CD4-positive, alpha-beta T cell treated with Interferon gamma for 1 hour (primary cell): ENCODE results near the gene COX6A2.
"Not testable (repeated sequence)": the region's sequence is repeated elsewhere in the genome, so short reads cannot be mapped to it uniquely, and the experiment has no call there.

Experiments
- DNase-seq: peaks from one replicate; pipeline ENCODE4 v3.0.0-alpha.2; 2020

Gene COX6A2

DNA sequence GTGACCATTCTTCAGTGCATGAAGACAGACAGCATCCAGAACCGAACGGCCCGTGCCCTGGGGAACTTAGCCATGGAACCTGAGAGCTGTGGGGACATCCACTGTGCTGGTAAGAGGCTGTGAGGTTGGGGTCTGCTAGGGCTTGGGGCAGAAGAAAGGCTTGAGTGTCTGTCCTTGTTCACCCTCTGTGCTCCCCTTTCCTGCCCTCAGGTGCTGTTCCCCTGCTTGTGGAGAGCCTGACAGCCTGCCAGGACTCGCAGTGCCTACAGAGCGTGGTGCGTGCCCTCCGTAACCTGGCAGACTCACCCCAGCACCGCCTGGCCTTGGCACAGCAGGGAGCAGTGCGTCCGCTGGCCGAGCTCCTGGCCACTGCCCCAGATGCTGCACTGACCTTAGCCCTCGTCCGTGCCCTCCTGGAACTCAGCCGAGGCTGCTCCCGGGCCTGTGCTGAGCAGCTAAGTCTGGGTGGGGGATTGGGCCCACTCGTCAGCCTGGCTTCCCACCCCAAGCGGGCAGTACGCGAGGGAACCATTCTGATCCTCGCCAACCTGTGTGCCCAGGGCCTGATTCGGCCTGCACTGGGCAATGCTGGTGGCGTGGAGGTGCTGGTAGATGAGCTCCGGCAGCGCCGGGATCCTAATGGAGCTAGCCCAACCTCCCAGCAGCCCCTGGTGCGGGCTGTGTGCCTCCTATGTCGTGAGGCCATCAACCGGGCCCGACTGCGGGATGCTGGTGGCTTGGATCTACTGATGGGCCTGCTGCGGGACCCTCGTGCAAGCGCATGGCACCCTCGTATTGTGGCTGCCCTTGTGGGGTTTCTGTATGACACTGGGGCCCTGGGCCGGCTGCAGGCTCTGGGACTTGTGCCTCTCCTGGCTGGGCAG is 34.0 kb upstream of the COX6A2 start:
- no peak for DNase-seq

DNA sequence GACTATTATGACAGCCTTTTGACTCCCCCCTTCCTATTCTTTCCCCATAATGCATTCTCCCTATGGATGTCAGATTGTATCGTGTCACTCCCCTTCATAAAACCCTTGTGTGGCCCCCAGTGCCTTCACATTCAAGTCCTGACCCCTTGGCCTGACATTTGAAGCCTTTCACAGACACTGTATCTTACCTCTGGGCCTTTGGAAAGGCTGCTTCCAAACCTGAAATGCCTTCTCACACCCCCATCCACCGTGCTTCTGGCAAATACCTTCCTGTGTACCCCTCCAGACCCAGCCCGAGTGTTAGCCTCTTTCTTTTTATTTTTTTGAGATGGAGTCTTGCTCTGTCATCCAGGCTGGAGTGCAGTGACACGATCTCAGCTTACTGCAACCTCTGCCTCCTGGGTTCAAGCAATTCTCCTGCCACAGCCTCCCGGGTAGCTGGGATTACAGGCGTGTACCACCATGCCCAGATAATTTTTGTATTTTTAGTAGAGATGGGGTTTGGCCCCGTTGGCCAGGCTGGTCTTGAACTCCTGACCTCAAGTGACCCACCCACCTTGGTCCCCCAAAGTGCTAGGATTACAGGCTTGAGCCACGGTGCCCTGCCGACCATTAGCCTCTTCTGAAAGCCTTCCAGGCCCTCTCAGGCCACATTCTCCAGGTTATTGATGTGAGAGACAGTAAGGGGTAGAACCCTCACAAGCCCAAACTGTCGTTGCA is 33.2 kb upstream of the COX6A2 start:
- no peak for DNase-seq

DNA sequence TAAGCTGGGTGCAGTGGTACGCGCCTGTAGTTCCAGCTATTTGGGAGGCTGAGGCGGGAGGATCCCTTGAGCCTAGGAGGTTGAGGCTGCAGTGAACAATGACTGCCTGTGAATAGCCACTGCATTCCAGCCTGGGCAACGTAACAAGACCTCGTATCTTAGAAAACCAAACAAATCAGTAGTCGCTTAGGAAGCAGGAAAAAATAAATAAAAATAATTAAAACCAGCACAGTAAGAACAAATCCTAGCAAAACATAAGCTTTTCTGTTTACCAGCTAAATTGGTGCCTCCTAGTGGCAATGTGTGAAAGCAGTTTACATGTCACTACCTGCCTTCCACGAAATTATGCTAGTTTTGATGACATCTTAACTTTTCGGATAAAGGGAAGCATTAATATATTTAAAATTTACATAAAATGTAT is 32.4 kb upstream of the COX6A2 start:
- no peak for DNase-seq

DNA sequence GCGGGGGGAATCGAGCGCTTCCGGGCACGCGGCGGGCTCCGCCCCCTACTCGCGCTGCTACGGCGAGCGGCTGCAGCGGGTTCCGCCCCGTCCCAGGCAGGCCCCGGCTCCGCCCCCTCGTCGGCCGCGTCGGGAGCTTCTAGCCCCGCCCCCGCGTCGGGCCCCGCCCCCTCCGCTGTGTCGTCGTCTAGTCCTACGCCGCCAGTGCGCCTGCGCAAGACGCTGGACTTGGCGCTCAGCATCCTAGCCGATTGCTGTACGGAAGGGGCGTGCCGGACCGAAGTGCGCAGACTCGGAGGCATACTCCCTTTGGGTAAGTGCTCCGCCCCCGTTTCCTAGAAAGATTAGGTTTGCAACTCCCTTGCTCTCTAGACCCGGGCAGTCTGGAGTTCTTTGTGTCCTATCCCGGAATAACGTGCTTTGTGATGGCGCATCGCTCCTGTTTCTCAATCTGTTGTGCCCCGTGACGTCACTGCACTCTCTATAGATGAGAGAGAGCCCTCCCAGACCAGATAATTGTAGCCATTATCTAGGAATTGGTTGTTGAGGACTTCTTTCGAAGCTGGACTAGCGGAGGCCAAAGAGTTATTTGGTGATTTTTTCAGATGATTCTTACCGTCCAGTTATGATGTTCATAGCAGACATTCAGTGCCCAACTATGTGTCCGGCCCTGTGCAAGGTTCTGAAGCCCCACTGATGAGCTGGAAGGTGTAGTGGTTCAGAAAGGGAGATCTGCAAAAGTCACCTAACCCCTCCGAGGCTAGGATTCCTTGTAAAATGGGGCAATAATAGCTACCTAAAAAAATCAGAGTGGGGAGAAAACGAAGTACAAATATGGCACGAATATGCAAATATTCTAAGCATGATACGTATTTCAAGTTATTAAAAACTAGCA is 31.8 kb upstream of the COX6A2 start:
- DNase-seq, result peak; percentile 100

DNA sequence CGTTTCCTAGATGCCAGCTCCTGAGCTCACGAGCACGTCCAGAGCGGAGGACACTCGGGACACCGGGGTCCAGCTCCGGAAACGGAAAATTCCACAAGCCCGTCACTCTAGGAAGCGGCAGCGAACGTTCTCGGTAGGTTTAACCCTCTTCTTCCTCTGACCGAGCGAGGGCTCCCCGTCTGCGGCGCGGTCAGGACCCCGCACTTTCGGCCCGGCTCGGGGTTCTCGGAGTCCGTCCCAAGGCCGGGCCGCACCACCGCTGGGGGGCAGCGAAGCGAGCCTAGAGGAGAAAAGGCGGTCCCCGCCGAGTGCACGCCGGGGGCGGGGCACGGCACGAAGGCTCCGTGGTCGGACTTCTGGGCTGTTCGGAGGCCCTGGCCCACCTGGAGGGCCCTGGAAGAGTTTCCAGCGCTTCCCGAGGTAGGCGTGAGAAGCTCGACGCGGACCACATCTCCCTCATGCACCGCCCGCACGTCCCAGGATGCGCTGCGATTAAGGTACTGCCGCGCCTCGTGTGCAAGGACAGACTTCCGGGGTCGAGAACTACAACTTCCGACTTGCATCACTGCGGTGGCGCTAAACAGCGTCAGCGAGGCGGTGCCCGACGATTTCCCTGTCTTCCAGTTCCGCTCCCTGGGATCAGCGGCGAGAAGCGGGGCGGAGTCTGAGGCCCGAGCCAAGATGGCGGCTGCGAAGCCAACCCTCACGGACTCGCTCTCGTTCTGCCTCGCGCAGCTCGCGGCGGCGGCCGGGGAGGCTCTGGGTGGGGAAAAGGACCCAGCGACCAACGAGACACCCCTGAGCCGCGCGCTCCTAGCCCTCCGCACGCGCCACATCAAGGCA is 30.9 kb upstream of the COX6A2 start, which contains the start of gene ARMC5:
TSS of gene ARMC5 (plus strand) at position 658 of the 843 bp plus-strand sequence. CDS start at position 682, 24 bp downstream.
- DNase-seq, result peak; percentile 97

DNA sequence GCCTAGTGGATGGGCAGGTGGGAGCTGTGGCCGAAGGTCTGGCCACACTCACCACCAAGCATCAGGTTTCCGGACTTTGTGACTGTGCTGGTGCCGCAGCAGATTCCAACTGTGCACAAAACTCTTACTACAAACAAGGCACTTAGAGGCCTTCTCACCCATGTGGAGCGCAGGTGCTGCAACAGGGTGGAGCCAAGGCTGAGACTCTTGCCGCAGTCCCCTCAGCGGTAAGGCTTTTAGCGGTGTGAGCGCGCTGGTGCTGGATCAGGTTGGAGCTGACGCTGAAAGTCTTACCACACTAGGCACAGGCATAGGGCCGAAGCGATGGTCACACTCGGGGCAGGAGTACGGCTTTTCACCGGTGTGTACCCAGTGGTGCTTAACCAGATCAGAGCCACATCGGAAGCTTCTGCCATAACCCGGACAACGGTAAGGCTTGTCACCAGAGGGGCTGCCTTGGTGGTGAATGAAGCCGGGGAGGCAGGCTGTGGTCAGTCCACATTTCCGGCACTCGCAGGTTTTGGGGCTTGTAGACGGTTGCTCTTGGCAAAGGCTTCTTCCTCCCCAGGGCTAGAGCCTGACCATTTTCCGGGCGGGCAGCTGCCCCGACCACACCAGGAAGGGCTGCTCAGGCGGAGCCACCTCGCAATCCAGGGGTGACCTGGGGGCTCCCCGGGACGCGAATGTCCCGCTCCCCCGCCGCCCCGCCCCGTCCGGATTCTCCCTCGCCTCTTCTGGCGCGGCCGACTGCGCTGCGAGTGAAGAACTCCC is 30.1 kb upstream of the COX6A2 start:
- peak; percentile 53 for DNase-seq

DNA sequence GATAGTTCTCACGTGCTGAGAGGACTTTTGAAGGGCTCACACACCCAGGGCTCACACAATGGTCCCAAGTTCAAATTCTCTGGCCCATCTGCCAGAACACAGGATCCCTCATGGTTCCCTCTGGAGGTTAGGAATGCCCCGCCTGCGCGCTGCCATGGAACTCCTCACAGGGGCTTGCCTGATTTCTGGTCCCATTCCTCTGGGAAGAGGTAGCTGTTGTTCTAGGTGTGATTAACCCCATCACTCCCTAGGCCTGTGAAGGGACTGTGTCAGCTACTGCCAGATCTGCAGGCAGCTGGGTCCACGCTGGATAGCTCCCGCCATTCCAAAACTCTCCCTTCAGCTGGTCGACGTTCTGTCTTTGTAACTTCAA is 28.8 kb upstream of the COX6A2 start:
- DNase-seq, result no peak

DNA sequence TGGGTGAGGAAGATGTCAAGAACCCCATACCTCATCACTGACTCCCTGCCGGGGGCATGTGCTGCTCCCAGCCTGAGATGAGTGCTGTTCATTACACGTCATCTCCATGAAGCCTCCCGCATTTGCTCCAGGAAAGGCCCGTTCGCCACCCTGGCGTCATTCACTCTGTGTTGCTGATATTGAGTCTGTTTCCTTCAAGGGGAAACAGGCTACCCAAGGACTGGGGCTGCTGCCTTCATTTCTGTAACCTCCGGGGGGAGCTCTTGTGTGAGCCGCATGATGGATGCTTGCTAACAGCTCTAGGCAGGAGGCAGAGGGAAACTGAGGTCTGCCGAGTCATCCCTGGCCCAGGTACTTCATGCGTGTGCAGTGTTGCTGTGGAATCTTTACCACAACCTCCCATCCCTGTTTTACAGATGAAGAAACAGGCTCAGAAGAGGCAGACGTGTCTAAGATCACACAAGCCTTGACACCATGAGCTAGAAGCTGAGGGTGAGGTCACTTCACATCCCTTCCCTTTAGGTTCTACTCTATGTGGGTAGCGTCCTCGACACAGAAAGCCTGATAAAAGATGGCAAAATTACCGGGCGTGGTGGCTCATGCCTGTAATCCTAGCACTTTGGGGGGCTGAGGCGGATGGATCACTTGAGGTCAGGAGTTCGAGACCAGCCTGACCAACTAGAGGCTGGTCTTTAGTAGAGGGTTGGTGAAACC is 27.6 kb upstream of the COX6A2 start:
- no peak for DNase-seq

DNA sequence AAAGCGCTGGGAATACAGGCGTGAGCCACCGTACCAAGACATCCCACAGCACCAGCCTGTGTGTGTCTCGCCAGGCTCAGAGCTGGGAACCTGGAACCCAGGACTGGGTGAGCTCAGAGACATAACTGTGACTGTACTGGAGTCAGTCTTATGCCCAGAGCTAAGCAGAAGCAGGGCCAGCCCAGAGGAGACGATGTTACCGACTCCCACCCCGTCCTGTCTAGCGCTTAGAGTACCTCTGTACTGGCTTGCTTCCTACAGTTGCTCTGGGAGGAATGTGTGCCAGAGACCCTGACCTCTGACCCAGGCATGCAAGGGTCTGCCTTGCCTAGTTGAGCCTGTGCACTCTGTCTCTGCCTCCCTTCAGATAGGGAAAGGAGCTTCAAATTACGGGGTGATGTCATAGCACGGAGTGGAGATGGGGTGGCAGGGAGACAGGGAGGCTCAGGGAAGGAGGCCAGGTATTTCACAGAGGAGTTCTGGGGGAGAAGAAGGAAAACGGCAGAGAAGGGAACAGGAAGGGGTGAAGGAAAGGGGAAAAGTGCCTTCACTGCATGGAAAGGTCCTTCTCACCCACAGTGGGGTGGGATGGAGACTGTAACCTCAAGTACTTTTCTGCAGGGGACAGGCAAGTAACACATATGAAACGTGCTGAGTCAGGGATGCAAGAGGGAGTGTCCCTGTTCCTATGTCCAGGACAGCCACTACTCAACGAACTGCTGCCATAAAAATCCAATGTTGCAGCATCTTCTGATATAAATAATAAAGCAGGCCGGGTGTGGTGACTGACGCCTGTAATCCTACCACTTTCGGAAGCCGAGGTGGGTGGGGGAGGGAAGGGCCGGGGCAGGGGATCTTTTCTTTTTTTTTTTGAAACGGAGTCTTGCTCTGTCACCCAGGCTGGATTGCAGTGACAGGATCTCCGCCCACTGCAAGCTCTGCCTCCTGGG is 25.4 kb upstream of the COX6A2 start:
- DNase-seq, result peak; percentile 57

DNA sequence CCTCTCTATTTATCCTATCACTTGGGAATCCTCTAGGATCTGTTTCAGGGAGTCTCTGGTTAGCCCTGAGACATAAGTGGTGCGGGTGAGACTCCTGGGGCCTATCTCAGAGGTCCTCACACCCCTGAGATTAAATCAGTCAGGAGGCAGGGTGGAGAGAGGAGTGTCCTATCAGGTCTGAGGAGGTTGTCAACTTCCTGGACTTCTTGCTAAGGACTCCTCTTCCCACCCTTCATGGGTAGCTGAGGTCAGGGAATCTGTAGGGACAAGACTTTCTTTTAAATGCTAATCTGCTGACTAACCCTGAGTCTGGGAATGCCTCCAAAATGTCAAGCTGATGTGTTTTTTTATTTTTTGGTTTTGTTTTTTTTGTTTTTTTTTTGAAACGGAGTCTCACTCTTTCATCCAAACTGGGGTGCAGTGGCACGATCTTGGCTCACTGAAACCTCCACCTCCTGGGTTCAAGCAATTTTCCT is 24.5 kb upstream of the COX6A2 start:
- DNase-seq, result no peak

DNA sequence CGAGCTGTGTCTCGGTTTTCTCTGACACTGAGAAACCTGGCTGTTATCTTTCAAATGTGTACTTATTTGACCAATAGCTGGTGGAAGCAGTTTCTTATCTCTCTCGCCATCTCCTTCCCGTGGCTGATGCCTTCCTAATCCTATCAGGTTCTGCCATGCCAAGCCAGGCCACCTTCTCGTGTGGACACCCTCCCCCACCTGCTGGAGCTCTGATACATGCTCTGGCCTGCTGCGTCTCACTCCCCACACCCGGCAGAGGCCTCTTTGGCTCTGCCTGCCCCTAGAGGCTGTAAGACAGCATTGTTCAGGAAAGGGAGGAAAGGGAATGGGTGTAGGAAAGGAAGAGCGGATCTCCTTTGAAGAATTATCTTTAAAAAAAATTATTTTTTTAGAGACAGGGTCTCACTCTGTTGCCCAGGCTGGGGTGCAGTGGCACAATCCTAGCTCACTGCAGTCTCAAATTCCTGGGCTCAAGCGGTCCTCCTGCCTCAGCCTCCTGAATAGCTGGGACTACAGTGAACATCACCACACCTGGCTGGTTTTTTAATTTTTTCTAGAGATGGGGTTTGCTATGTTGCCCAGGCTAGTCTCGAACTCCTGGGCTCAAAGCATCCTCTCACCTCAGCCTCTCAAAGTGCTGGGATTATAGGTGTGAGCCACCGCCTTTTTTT is 23.7 kb upstream of the COX6A2 start:
- DNase-seq, result no peak

DNA sequence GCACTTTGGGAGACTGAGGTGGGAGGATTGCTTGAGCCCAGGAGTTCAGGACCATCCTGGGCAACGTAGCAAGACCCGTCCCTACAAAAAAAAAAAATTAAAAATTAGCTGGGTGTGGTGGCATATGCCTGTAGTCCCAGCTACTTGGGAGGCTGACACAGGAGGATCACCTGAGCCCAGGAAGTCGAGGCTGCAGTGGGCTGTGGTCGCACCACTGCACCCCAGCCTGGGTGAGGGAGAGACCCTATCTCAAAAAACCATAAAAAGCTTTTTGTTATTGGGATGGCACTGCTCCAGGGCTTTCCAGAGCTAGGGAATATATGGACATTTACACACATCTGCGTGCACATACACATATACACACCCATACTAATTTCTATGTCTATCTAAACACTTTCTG is 23.0 kb upstream of the COX6A2 start:
- no peak for DNase-seq

DNA sequence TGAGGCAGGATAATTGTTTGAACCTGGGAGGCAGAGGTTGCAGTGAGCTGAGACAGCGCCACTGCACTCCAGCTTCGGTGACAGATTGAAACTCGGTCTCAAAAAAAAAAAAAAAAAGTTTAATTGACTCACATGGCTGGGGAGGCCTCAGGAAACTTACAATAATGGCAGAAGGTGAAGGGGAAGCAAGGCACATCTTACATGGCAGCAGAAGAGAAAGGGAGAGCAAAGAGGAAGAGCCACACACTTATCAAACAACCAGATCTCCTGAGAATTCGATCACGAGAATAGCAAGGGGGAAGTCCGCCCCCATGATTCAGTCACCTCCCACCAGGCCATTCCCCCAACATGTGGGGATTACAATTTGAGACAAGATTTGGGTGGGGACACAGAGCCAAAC is 17.8 kb upstream of the COX6A2 start:
- not testable (repeated sequence) for DNase-seq

DNA sequence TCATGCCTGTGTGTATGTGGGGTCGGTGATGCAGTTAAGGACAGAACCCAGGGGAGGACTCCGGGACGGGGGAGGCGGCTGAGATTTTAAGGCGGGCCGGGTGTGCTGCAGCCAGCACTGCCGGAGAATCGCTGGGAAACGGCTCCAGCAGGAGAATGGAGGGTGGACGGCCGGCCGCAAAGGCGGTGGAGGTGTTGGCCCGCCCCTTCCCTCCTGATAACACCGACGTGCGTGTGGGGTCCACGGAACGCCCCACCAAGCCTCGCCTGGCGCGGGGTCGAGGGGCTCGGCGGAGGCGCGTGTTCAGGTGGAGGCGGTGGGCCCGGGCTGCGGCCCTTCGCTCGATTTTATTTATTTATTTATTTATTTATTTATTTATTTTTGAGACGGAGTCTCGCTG is 13.8 kb upstream of the COX6A2 start:
- DNase-seq, result no peak

DNA sequence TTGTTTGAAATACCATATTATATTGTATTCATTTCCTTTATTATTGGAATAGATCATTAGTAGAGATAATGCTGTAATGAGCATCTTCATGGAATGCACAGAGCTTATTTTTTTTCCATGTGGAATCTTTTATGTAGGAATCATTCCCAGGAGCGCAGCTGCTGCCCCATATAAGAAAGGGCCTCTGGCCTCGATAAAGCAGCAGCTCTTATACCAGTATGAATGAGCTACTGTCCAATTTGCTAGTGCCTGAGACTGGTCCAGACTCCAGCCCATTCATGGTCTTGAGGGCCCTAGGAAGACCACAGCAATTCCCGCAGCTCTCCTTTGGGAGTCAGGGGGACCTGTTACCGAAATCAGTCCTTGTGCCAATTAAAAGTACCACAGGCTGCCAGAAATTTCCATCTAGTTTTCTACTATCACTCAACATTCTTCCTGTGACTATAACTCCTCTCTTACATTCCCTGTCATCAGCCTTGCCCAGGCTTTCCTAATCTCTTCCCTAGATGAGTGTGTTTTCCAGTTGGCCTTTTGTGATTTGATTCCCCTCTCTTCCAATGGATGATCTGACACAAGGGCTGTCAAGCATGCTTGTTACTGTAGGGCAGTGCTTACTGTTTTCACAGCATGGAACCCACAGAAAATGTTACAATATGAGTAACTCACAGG is 12.5 kb upstream of the COX6A2 start:
- DNase-seq, result no peak

DNA sequence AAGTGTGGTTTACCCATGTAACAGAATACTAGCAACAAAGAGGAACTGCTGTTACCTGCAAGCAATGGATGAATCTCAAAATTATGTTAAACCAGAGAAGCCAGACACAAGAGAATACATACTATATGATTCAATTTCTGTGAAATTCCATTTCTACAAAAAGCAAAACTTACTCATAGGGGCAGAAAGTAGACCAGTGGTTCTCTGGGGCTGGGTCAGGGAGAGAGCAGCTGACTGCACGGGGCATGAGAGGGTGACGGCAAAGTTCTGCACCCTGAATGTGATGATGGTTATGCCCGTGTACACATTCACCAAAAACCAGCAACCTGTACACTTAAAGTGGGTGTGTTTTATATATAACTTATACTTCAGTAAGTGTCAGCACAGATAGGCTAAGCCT is 11.4 kb upstream of the COX6A2 start:
- DNase-seq, result no peak

DNA sequence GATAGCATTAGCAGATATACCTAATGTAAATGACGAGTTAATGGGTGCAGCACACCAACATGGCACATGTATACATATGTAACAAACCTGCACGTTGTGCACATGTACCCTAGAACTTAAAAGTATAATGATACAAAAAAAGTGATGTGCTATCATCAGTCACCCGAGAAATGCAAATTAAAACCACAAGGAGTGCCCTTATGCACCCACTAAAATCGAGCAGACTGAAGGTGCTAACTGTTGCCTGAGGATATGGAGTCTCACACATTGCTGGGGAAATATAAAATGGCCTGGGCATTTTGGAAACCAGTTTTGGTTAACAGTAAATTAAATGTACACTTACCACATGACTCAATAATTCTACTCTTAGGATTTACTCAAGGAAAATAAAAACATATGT is 10.9 kb upstream of the COX6A2 start:
- DNase-seq, result not testable (repeated sequence)

DNA sequence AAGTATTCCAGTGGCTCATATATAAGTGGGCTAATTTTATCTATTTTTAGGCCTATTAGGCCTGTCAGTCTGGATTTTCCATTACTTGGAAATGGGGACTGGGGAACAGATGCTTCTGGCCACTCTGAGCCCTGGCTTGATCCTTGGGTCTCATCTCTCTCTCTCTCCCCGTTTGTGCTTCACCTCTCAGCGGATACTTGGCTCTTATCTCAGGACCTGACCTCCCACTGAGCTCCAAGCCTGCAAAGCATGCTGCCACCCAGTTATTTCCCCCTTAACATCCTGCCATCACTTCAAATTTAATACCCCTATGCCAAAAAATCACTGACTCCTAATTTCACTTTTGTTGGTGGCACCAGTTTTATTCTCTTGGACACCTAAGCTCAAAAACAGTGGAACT is 10.3 kb upstream of the COX6A2 start:
- no peak for DNase-seq
